CD4-positive, CD25-positive, alpha-beta regulatory T cell (primary cell): Measurements from ENCODE around the gene TRDN. TPM values are rescaled to one million over a fixed set of nuclear protein-coding genes. Genes with fewer than 3 reads are reported as not detected.

Experiments
- ATAC-seq, 2 donors: fragments of 150-1000 bp; cut with Tn5 transposase; one replicate each; pipeline ENCODE4 v1.10.0; 2021; ENCODE audit warnings: low read depth in 2 of 2, moderate number of reproducible peaks in 2 of 2, moderate library complexity in 1 of 2
- DNase-seq, 3 donors: peaks; one replicate each; pipeline versions ENCODE4 v3.0.0 to v3.0.0-alpha.2; 2012 to 2022; ENCODE audit warnings: mixed read lengths in 1 of 3
- H3K27ac ChIP-seq: one replicate; pipeline ENCODE4 v1.7.0; 2013; ENCODE audit warnings: mild to moderate bottlenecking, low read length; ENCODE audit not compliant: insufficient read depth, poor library complexity, severe bottlenecking
- H3K27me3 ChIP-seq: one replicate; pipeline ENCODE4 v1.7.0; 2013; ENCODE audit warnings: low read length; ENCODE audit not compliant: control insufficient read depth, insufficient read depth
- H3K36me3 ChIP-seq: one replicate; pipeline ENCODE4 v1.7.0; 2013; ENCODE audit warnings: mild to moderate bottlenecking, low read length, moderate library complexity; ENCODE audit not compliant: control insufficient read depth, insufficient read depth
- H3K4me1 ChIP-seq: 2 replicates; pipeline ENCODE4 v1.7.0; 2013; ENCODE audit warnings: mild to moderate bottlenecking, low read length; ENCODE audit not compliant: insufficient read depth, control insufficient read depth, poor library complexity, severe bottlenecking
- H3K4me3 ChIP-seq: one replicate; pipeline ENCODE4 v1.7.0; 2013; ENCODE audit warnings: low read depth, mild to moderate bottlenecking, low read length, moderate library complexity
- H3K9me3 ChIP-seq, 2 experiments: 1 replicate in 1 of 2; 2 replicates in 1 of 2; pipeline ENCODE4 v1.7.0; 2013; ENCODE audit warnings: low read length in 2 of 2, mild to moderate bottlenecking in 1 of 2, moderate library complexity in 1 of 2; ENCODE audit not compliant: control insufficient read depth in 2 of 2
- H3K27ac Mint-ChIP-seq, 3 donors: one replicate each; pipeline ENCODE4 v1.8.0; 2020 to 2022; ENCODE audit warnings: mild to moderate bottlenecking in 3 of 3, mixed read lengths in 3 of 3, moderate library complexity in 2 of 3
- H3K27me3 Mint-ChIP-seq: one replicate; pipeline ENCODE4 v1.8.0; 2022; ENCODE audit warnings: mild to moderate bottlenecking, mixed read lengths
- H3K36me3 Mint-ChIP-seq: one replicate; pipeline ENCODE4 v1.8.0; 2020; ENCODE audit warnings: mixed read lengths
- H3K4me1 Mint-ChIP-seq, 4 donors: one replicate each; pipeline ENCODE4 v1.8.0; 2020 to 2022; ENCODE audit warnings: mixed read lengths in 4 of 4, mild to moderate bottlenecking in 1 of 4
- H3K4me3 Mint-ChIP-seq, 4 donors: one replicate each; pipeline ENCODE4 v1.8.0; 2020 to 2022; ENCODE audit warnings: mild to moderate bottlenecking in 4 of 4, mixed read lengths in 4 of 4, moderate library complexity in 3 of 4
- H3K9me3 Mint-ChIP-seq, 7 donors: one replicate each; pipeline ENCODE4 v1.8.0; 2020 to 2022; ENCODE audit warnings: mixed read lengths in 7 of 7, mild to moderate bottlenecking in 3 of 7, moderate library complexity in 2 of 7
- polyA plus RNA-seq, 4 donors: library from polyadenylated mRNA; unstranded; fragments of 300-500 nt; fragmentation: Illumina TruSeq; gene quantifications; one replicate each; pipeline ENCODE4 v1.2.3, GENCODE V29; 2021
- total RNA-seq: library from RNA; stranded (reverse); gene quantifications from one replicate; pipeline ENCODE4 v1.2.3, GENCODE V29; 2022

TRDN gene
- total and polyA plus RNA-seq, 5 donors from 2014 or later: not detected

- Mint-ChIP-seq H3K4me3 (no peak overlapping the region), H3K4me1 (no peaks in the 10 kb centered on the region), H3K36me3 (no peaks in the 10 kb centered on the region), H3K9me3 (peaks cover 0 to 6% (median 4%) of the 10 kb centered on the region in 7 donors), H3K27ac (no peak overlapping the region), H3K27me3 (no peaks in the 10 kb centered on the region)
- Histone ChIP-seq H3K4me1 (no peaks in the 10 kb centered on the region), H3K27me3 (no peaks in the 10 kb centered on the region), H3K9me3 (peaks cover 0 to 4% of the 10 kb centered on the region in 2 experiments), H3K4me3 (no peak overlapping the region), H3K27ac (no peak overlapping the region), H3K36me3 (no peaks in the 10 kb centered on the region)
- ATAC-seq (no peak), DNase-seq (no peak)
Observed at GRCh38 chr6:123518441-123519188, 118.1 kb downstream of the TRDN start.

GRCh38 chr6:123515715-123516114 is 121.0 kb downstream of the TRDN start:
- no peak for ATAC-seq
- no peak overlapping the region for H3K4me3 Mint-ChIP-seq
- DNase-seq: no peak
- H3K4me1 Mint-ChIP-seq: no peaks in the 10 kb centered on the region
- H3K36me3 Mint-ChIP-seq: no peaks in the 10 kb centered on the region
- Histone ChIP-seq H3K27ac (no peak overlapping the region), H3K36me3 (no peaks in the 10 kb centered on the region), H3K27me3 (no peaks in the 10 kb centered on the region), H3K9me3 (no peaks in the 10 kb centered on the region), H3K4me1 (no peaks in the 10 kb centered on the region), H3K4me3 (no peak overlapping the region)
- H3K27me3 Mint-ChIP-seq: no peaks in the 10 kb centered on the region
- no peak overlapping the region for H3K27ac Mint-ChIP-seq
- H3K9me3 Mint-ChIP-seq: peaks cover 0 to 6% (median 4%) of the 10 kb centered on the region in 7 donors

GRCh38 chr6:123509112-123509511 is 127.6 kb downstream of the TRDN start:
- Mint-ChIP-seq H3K4me1 (no peaks in the 10 kb centered on the region), H3K9me3 (peaks cover 0 to 13% (median 4%) of the 10 kb centered on the region in 7 donors), H3K27ac (no peak overlapping the region), H3K27me3 (no peaks in the 10 kb centered on the region), H3K4me3 (no peak overlapping the region), H3K36me3 (no peaks in the 10 kb centered on the region)
- Histone ChIP-seq H3K27ac (no peak overlapping the region), H3K27me3 (no peaks in the 10 kb centered on the region), H3K36me3 (no peaks in the 10 kb centered on the region), H3K4me1 (no peaks in the 10 kb centered on the region), H3K9me3 (no peaks in the 10 kb centered on the region), H3K4me3 (no peak overlapping the region)
- ATAC-seq (no peak), DNase-seq (no peak)

GRCh38 chr6:123508290-123508689 is 128.5 kb downstream of the TRDN start:
- Mint-ChIP-seq H3K27me3 (no peaks in the 10 kb centered on the region), H3K4me3 (no peak overlapping the region), H3K4me1 (no peaks in the 10 kb centered on the region), H3K36me3 (no peaks in the 10 kb centered on the region), H3K9me3 (peaks cover 0 to 13% (median 5%) of the 10 kb centered on the region in 7 donors), H3K27ac (no peak overlapping the region)
- DNase-seq (no peak), ATAC-seq (no peak)
- no peak overlapping the region for H3K4me3 ChIP-seq
- H3K36me3 ChIP-seq: no peaks in the 10 kb centered on the region
- H3K27ac ChIP-seq: no peak overlapping the region
- no peaks in the 10 kb centered on the region for H3K9me3 ChIP-seq
- no peaks in the 10 kb centered on the region for H3K27me3 ChIP-seq
- H3K4me1 ChIP-seq: no peaks in the 10 kb centered on the region

GRCh38 chr6:123507582-123507981 is 129.2 kb downstream of the TRDN start:
- H3K36me3 Mint-ChIP-seq: no peaks in the 10 kb centered on the region
- no peak overlapping the region for H3K27ac Mint-ChIP-seq
- H3K27me3 Mint-ChIP-seq: no peaks in the 10 kb centered on the region
- H3K4me1 Mint-ChIP-seq: no peaks in the 10 kb centered on the region
- Histone ChIP-seq H3K27me3 (no peaks in the 10 kb centered on the region), H3K36me3 (no peaks in the 10 kb centered on the region), H3K4me3 (no peak overlapping the region), H3K9me3 (no peaks in the 10 kb centered on the region), H3K4me1 (no peaks in the 10 kb centered on the region), H3K27ac (no peak overlapping the region)
- peaks cover 0 to 13% (median 5%) of the 10 kb centered on the region in 7 donors for H3K9me3 Mint-ChIP-seq
- no peak for DNase-seq
- no peak overlapping the region for H3K4me3 Mint-ChIP-seq
- no peak for ATAC-seq

GRCh38 chr6:123503619-123504018 is 133.1 kb downstream of the TRDN start:
- H3K27ac ChIP-seq: no peak overlapping the region
- H3K9me3 Mint-ChIP-seq: peaks cover 0 to 9% (median 5%) of the 10 kb centered on the region in 7 donors
- no peaks in the 10 kb centered on the region for H3K4me1 Mint-ChIP-seq
- no peaks in the 10 kb centered on the region for H3K4me1 ChIP-seq
- DNase-seq: no peak
- no peaks in the 10 kb centered on the region for H3K9me3 ChIP-seq
- H3K27me3 ChIP-seq: no peaks in the 10 kb centered on the region
- no peaks in the 10 kb centered on the region for H3K36me3 Mint-ChIP-seq
- no peak overlapping the region for H3K4me3 ChIP-seq
- H3K27ac Mint-ChIP-seq: no peak overlapping the region
- H3K36me3 ChIP-seq: no peaks in the 10 kb centered on the region
- no peak overlapping the region for H3K4me3 Mint-ChIP-seq
- ATAC-seq: no peak
- H3K27me3 Mint-ChIP-seq: no peaks in the 10 kb centered on the region

GRCh38 chr6:123497025-123497424 is 139.7 kb downstream of the TRDN start:
- H3K9me3 Mint-ChIP-seq: peaks cover 0 to 7% (median 2%) of the 10 kb centered on the region in 7 donors

GRCh38 chr6:123489589-123489988 is 147.2 kb downstream of the TRDN start:
- H3K4me1 Mint-ChIP-seq: no peaks in the 10 kb centered on the region
- H3K27ac Mint-ChIP-seq: no peak overlapping the region
- Histone ChIP-seq H3K4me3 (no peak overlapping the region), H3K4me1 (no peaks in the 10 kb centered on the region), H3K36me3 (no peaks in the 10 kb centered on the region), H3K27ac (no peak overlapping the region), H3K27me3 (no peaks in the 10 kb centered on the region), H3K9me3 (no peaks in the 10 kb centered on the region)
- peaks cover 0 to 10% (median 7%) of the 10 kb centered on the region in 7 donors for H3K9me3 Mint-ChIP-seq
- H3K36me3 Mint-ChIP-seq: no peaks in the 10 kb centered on the region
- DNase-seq: no peak
- H3K27me3 Mint-ChIP-seq: no peaks in the 10 kb centered on the region
- no peak for ATAC-seq
- no peak overlapping the region for H3K4me3 Mint-ChIP-seq

More at GRCh38 chr6:123497025-123497424, 139.7 kb downstream of the TRDN start:
- no peaks in the 10 kb centered on the region for H3K4me1 Mint-ChIP-seq
- DNase-seq: no peak
- no peak overlapping the region for H3K27ac ChIP-seq
- no peak overlapping the region for H3K4me3 ChIP-seq
- no peak overlapping the region for H3K27ac Mint-ChIP-seq
- no peak overlapping the region for H3K4me3 Mint-ChIP-seq
- ATAC-seq: no peak
- no peaks in the 10 kb centered on the region for H3K36me3 ChIP-seq
- H3K36me3 Mint-ChIP-seq: no peaks in the 10 kb centered on the region
- H3K27me3 ChIP-seq: no peaks in the 10 kb centered on the region
- H3K9me3 ChIP-seq: no peaks in the 10 kb centered on the region
- H3K27me3 Mint-ChIP-seq: no peaks in the 10 kb centered on the region
- no peaks in the 10 kb centered on the region for H3K4me1 ChIP-seq
